Measurements from ENCODE around the gene MAPRE3. TPM values are rescaled to one million over a fixed set of nuclear protein-coding genes. Genes with fewer than 3 reads are reported as not detected.
A peak's percentile ranks its signal among the peaks of the same experiment; 100 is the strongest.

Gene MAPRE3
- total RNA-seq, 1 donor from 2014 or later = 23.0 TPM

- Histone ChIP-seq H3K27me3 (no peaks in the 10 kb centered on the region), H3K27ac (peak overlapping the region; percentile 78), H3K36me3 (peaks cover 37% of the 10 kb centered on the region), H3K4me1 (peaks cover 13% of the 10 kb centered on the region), H3K9me3 (no peaks in the 10 kb centered on the region), H3K4me3 (peak overlapping the region; percentile 85)
- ATAC-seq (no peak), DNase-seq (peak; percentile 82)
- no peak for TF ChIP-seq CTCF (IDR thresholded peaks at IDR 0.05)
- intact Hi-C loops (cut with DNase I) = no loop called here
These were observed 81.6 kb downstream of the MAPRE3 start for GRCh38 chr2:27051902-27052645.

GRCh38 chr2:27053321-27053720 is 82.9 kb downstream of the MAPRE3 start:
- Histone ChIP-seq H3K36me3 (peaks cover 41% of the 10 kb centered on the region), H3K27ac (no peak overlapping the region), H3K4me1 (peaks cover 13% of the 10 kb centered on the region), H3K27me3 (no peaks in the 10 kb centered on the region), H3K9me3 (no peaks in the 10 kb centered on the region), H3K4me3 (no peak overlapping the region)
- TF ChIP-seq CTCF (IDR thresholded peaks at IDR 0.05) = no peak
- ATAC-seq = no peak
- intact Hi-C loops (cut with DNase I) = no loop called here
- DNase-seq = no peak

- H3K36me3 ChIP-seq = peaks cover 44% of the 10 kb centered on the region
- no peaks in the 10 kb centered on the region for H3K27me3 ChIP-seq
- no peak overlapping the region for H3K27ac ChIP-seq
- no peak for TF ChIP-seq CTCF (IDR thresholded peaks at IDR 0.05)
- DNase-seq (no peak), ATAC-seq (no peak)
- H3K4me1 ChIP-seq = peaks cover 13% of the 10 kb centered on the region
- H3K4me3 ChIP-seq = no peak overlapping the region
- H3K9me3 ChIP-seq = no peaks in the 10 kb centered on the region
- intact Hi-C loops (cut with DNase I) = no loop called here
These were observed 83.3 kb downstream of the MAPRE3 start for GRCh38 chr2:27053776-27054175.

- intact Hi-C loops (cut with DNase I) = no loop called here
- peaks cover 50% of the 10 kb centered on the region for H3K36me3 ChIP-seq
These were observed 84.3 kb downstream of the MAPRE3 start for GRCh38 chr2:27054721-27055120.

GRCh38 chr2:27057184-27057583 is 86.7 kb downstream of the MAPRE3 start:
- no peak for ATAC-seq
- DNase-seq = no peak
- no peaks in the 10 kb centered on the region for H3K27me3 ChIP-seq
- no peak overlapping the region for H3K4me3 ChIP-seq
- intact Hi-C loops (cut with DNase I) = no loop called here
- H3K36me3 ChIP-seq = peaks cover 50% of the 10 kb centered on the region
- H3K27ac ChIP-seq = no peak overlapping the region
- peaks cover 2% of the 10 kb centered on the region for H3K4me1 ChIP-seq
- no peak for TF ChIP-seq CTCF (IDR thresholded peaks at IDR 0.05)
- no peaks in the 10 kb centered on the region for H3K9me3 ChIP-seq

More at GRCh38 chr2:27054721-27055120, 84.3 kb downstream of the MAPRE3 start:
- no peak for DNase-seq
- H3K27ac ChIP-seq = no peak overlapping the region
- no peak for TF ChIP-seq CTCF (IDR thresholded peaks at IDR 0.05)
- no peaks in the 10 kb centered on the region for H3K27me3 ChIP-seq
- ATAC-seq = no peak
- H3K4me1 ChIP-seq = peaks cover 6% of the 10 kb centered on the region
- H3K9me3 ChIP-seq = no peaks in the 10 kb centered on the region
- H3K4me3 ChIP-seq = no peak overlapping the region
